ENCODE data around the gene VPS37C.

Gene VPS37C

GRCh38 chr11:61174949-61175348 lies 13.7 kb upstream of the VPS37C start:
- TF ChIP-seq TAF1 (IDR thresholded peaks at IDR 0.05; ENCODE audit: low read depth): no peak
- TF ChIP-seq TEAD4 (IDR thresholded peaks at IDR 0.05): no peak
- no peak for TF ChIP-seq YY1 (IDR thresholded peaks at IDR 0.05; ENCODE audit: low read depth)
- TF ChIP-seq NFIC (IDR thresholded peaks at IDR 0.05): no peak
- no peak for TF ChIP-seq CREB1 (IDR thresholded peaks at IDR 0.05; ENCODE audit: low read depth)
- no peak for TF ChIP-seq RAD21 (IDR thresholded peaks at IDR 0.05; ENCODE audit: low read depth)
- TF ChIP-seq REST (IDR thresholded peaks at IDR 0.05; ENCODE audit: low read depth): no peak
- TF ChIP-seq EP300 (IDR thresholded peaks at IDR 0.05; ENCODE audit: borderline replicate concordance): no peak
- no peak for TF ChIP-seq FOXM1 (IDR thresholded peaks at IDR 0.05; ENCODE audit: borderline replicate concordance, low read depth)
- TF ChIP-seq ZBTB7A (IDR thresholded peaks at IDR 0.05; ENCODE audit: low read depth): no peak
- no peak for TF ChIP-seq TCF12 (IDR thresholded peaks at IDR 0.05; ENCODE audit: low read depth)
- TF ChIP-seq EGR1 (IDR thresholded peaks at IDR 0.05): no peak

GRCh38 chr11:61174273-61174672 lies 13.0 kb upstream of the VPS37C start:
- no peak for TF ChIP-seq REST (IDR thresholded peaks at IDR 0.05; ENCODE audit: low read depth)
- no peak for TF ChIP-seq EGR1 (IDR thresholded peaks at IDR 0.05)
- TF ChIP-seq USF1 (IDR thresholded peaks at IDR 0.05): no peak
- no peak for TF ChIP-seq YY1 (IDR thresholded peaks at IDR 0.05; ENCODE audit: low read depth)
- TF ChIP-seq MAX (IDR thresholded peaks at IDR 0.05): no peak
- no peak for TF ChIP-seq TAF1 (IDR thresholded peaks at IDR 0.05; ENCODE audit: low read depth)
- no peak for TF ChIP-seq TEAD4 (IDR thresholded peaks at IDR 0.05)
- TF ChIP-seq ZBTB7A (IDR thresholded peaks at IDR 0.05; ENCODE audit: low read depth): no peak
- no peak for TF ChIP-seq CEBPB (IDR thresholded peaks at IDR 0.05)
- TF ChIP-seq CREB1 (IDR thresholded peaks at IDR 0.05; ENCODE audit: low read depth): no peak
- no peak for TF ChIP-seq NFIC (IDR thresholded peaks at IDR 0.05)
- TF ChIP-seq FOXM1 (IDR thresholded peaks at IDR 0.05; ENCODE audit: borderline replicate concordance, low read depth): no peak
- TF ChIP-seq EP300 (IDR thresholded peaks at IDR 0.05; ENCODE audit: borderline replicate concordance): no peak
- TF ChIP-seq RAD21 (IDR thresholded peaks at IDR 0.05; ENCODE audit: low read depth): no peak
- no peak for TF ChIP-seq TCF12 (IDR thresholded peaks at IDR 0.05; ENCODE audit: low read depth)

- TF ChIP-seq EGR1 (IDR thresholded peaks at IDR 0.05) (no peak), RAD21 (IDR thresholded peaks at IDR 0.05; ENCODE audit: low read depth) (peak; percentile 52), EP300 (IDR thresholded peaks at IDR 0.05; ENCODE audit: borderline replicate concordance) (no peak)
Measured at GRCh38 chr11:61173456-61173855, 12.2 kb upstream of the VPS37C start.

- TF ChIP-seq TCF12 (IDR thresholded peaks at IDR 0.05; ENCODE audit: low read depth) (no peak), FOXM1 (IDR thresholded peaks at IDR 0.05; ENCODE audit: borderline replicate concordance, low read depth) (no peak), EGR1 (IDR thresholded peaks at IDR 0.05) (no peak), CEBPB (IDR thresholded peaks at IDR 0.05) (no peak), RAD21 (IDR thresholded peaks at IDR 0.05; ENCODE audit: low read depth) (no peak), TAF1 (IDR thresholded peaks at IDR 0.05; ENCODE audit: low read depth) (no peak), EP300 (IDR thresholded peaks at IDR 0.05; ENCODE audit: borderline replicate concordance) (no peak), ZBTB7A (IDR thresholded peaks at IDR 0.05; ENCODE audit: low read depth) (no peak), YY1 (IDR thresholded peaks at IDR 0.05; ENCODE audit: low read depth) (no peak), NFIC (IDR thresholded peaks at IDR 0.05) (no peak), REST (IDR thresholded peaks at IDR 0.05; ENCODE audit: low read depth) (no peak), TEAD4 (IDR thresholded peaks at IDR 0.05) (no peak)
Measured at GRCh38 chr11:61172888-61173287, 11.7 kb upstream of the VPS37C start.

- TF ChIP-seq TEAD4 (IDR thresholded peaks at IDR 0.05) (no peak), MAX (IDR thresholded peaks at IDR 0.05) (no peak), CEBPB (IDR thresholded peaks at IDR 0.05) (no peak), RAD21 (IDR thresholded peaks at IDR 0.05; ENCODE audit: low read depth) (no peak), YY1 (IDR thresholded peaks at IDR 0.05; ENCODE audit: low read depth) (no peak), CREB1 (IDR thresholded peaks at IDR 0.05; ENCODE audit: low read depth) (no peak), REST (IDR thresholded peaks at IDR 0.05; ENCODE audit: low read depth) (no peak), ZBTB7A (IDR thresholded peaks at IDR 0.05; ENCODE audit: low read depth) (no peak), FOXM1 (IDR thresholded peaks at IDR 0.05; ENCODE audit: borderline replicate concordance, low read depth) (no peak), EP300 (IDR thresholded peaks at IDR 0.05; ENCODE audit: borderline replicate concordance) (no peak), USF1 (IDR thresholded peaks at IDR 0.05) (no peak), TAF1 (IDR thresholded peaks at IDR 0.05; ENCODE audit: low read depth) (no peak), TCF12 (IDR thresholded peaks at IDR 0.05; ENCODE audit: low read depth) (no peak), NFIC (IDR thresholded peaks at IDR 0.05) (no peak), EGR1 (IDR thresholded peaks at IDR 0.05) (no peak)
Measured at GRCh38 chr11:61172356-61172755, 11.1 kb upstream of the VPS37C start.
